SK-N-SH treated with all-trans-retinoic acid at 6 μM for 48 hours (cell line): ENCODE data around the gene HINT1.

Experiments used
- ARNTL ChIP-seq: fragments of 450-650 bp; formaldehyde crosslinking; IDR thresholded peaks from 2 replicates; pipeline ENCODE4 v1.5.0; 2020; ENCODE audit warnings: low read depth, mild to moderate bottlenecking, moderate library complexity, borderline replicate concordance
- CSDC2 ChIP-seq: fragments of 250-450 bp; sonication (Bioruptor Pico); IDR thresholded peaks from 2 replicates; pipeline ENCODE4 v1.5.0; 2020; ENCODE audit warnings: mild to moderate bottlenecking, moderate library complexity
- POU6F1 ChIP-seq: fragments of 250-450 bp; sonication (Bioruptor Pico); IDR thresholded peaks from 2 replicates; pipeline ENCODE4 v1.8.0; 2021; ENCODE audit warnings: low read depth, mild to moderate bottlenecking, moderate library complexity, borderline replicate concordance
- PPARA ChIP-seq: fragments of 250-450 bp; sonication (Bioruptor Pico); IDR thresholded peaks from 2 replicates; pipeline ENCODE4 v1.5.0; 2020; ENCODE audit warnings: mild to moderate bottlenecking, borderline replicate concordance
- TOX ChIP-seq: fragments of 250-450 bp; sonication (Bioruptor Pico); IDR thresholded peaks from 2 replicates; pipeline ENCODE4 v1.8.0; 2021; ENCODE audit warnings: mild to moderate bottlenecking, moderate library complexity, borderline replicate concordance
- TSHZ2 ChIP-seq: fragments of 250-450 bp; sonication (Bioruptor Pico); IDR thresholded peaks from 2 replicates; pipeline ENCODE4 v1.5.0; 2020; ENCODE audit warnings: mild to moderate bottlenecking, moderate library complexity
- ZC3H10 ChIP-seq: fragments of 250-450 bp; sonication (Bioruptor Pico); IDR thresholded peaks from 2 replicates; pipeline ENCODE4 v1.5.1; 2021; ENCODE audit warnings: mild to moderate bottlenecking, moderate library complexity
- ZFP3 ChIP-seq: fragments of 250-450 bp; sonication (Bioruptor Pico); IDR thresholded peaks from 2 replicates; pipeline ENCODE4 v1.5.0; 2020; ENCODE audit warnings: mild to moderate bottlenecking, moderate library complexity
- ZFP30 ChIP-seq: fragments of 450-650 bp; formaldehyde crosslinking; IDR thresholded peaks from 2 replicates; pipeline ENCODE4 v1.5.0; 2022; ENCODE audit warnings: mild to moderate bottlenecking, moderate library complexity
- ZNF8 ChIP-seq: fragments of 450-650 bp; formaldehyde crosslinking; IDR thresholded peaks from 2 replicates; pipeline ENCODE4 v1.5.0; 2020; ENCODE audit warnings: mild to moderate bottlenecking, moderate library complexity
- TF ChIP-seq, protein P1 (sequence below): fragments of 250-450 bp; sonication (Bioruptor Pico); IDR thresholded peaks from 2 replicates; pipeline ENCODE4 v1.5.1; 2020; ENCODE audit warnings: low read depth, mild to moderate bottlenecking, moderate library complexity
- TF ChIP-seq, protein P2 (sequence below): fragments of 250-450 bp; sonication (Bioruptor Pico); IDR thresholded peaks from 2 replicates; pipeline ENCODE4 v1.8.0; 2020; ENCODE audit warnings: mild to moderate bottlenecking, moderate library complexity, borderline replicate concordance
- TF ChIP-seq, protein P3 (sequence below): fragments of 250-450 bp; sonication (Bioruptor Pico); IDR thresholded peaks from 2 replicates; pipeline ENCODE4 v1.5.1; 2021; ENCODE audit warnings: mild to moderate bottlenecking, moderate library complexity

- TF ChIP-seq, protein P1, sequence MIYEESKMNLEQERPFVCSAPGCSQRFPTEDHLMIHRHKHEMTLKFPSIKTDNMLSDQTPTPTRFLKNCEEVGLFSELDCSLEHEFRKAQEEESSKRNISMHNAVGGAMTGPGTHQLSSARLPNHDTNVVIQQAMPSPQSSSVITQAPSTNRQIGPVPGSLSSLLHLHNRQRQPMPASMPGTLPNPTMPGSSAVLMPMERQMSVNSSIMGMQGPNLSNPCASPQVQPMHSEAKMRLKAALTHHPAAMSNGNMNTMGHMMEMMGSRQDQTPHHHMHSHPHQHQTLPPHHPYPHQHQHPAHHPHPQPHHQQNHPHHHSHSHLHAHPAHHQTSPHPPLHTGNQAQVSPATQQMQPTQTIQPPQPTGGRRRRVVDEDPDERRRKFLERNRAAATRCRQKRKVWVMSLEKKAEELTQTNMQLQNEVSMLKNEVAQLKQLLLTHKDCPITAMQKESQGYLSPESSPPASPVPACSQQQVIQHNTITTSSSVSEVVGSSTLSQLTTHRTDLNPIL (CRISPR knock-in tag): no peak
- no peak for TF ChIP-seq ZC3H10 (CRISPR knock-in tag)
- TF ChIP-seq ARNTL: no peak
- TF ChIP-seq PPARA (CRISPR knock-in tag): no peak
- TF ChIP-seq POU6F1 (CRISPR knock-in tag): no peak
- TF ChIP-seq, protein P2, sequence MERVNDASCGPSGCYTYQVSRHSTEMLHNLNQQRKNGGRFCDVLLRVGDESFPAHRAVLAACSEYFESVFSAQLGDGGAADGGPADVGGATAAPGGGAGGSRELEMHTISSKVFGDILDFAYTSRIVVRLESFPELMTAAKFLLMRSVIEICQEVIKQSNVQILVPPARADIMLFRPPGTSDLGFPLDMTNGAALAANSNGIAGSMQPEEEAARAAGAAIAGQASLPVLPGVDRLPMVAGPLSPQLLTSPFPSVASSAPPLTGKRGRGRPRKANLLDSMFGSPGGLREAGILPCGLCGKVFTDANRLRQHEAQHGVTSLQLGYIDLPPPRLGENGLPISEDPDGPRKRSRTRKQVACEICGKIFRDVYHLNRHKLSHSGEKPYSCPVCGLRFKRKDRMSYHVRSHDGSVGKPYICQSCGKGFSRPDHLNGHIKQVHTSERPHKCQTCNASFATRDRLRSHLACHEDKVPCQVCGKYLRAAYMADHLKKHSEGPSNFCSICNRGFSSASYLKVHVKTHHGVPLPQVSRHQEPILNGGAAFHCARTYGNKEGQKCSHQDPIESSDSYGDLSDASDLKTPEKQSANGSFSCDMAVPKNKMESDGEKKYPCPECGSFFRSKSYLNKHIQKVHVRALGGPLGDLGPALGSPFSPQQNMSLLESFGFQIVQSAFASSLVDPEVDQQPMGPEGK (CRISPR knock-in tag): no peak
- no peak for TF ChIP-seq TSHZ2 (CRISPR knock-in tag)
- TF ChIP-seq ZFP30 (CRISPR knock-in tag): no peak
- TF ChIP-seq ZFP3 (CRISPR knock-in tag): no peak
- TF ChIP-seq, protein P3, sequence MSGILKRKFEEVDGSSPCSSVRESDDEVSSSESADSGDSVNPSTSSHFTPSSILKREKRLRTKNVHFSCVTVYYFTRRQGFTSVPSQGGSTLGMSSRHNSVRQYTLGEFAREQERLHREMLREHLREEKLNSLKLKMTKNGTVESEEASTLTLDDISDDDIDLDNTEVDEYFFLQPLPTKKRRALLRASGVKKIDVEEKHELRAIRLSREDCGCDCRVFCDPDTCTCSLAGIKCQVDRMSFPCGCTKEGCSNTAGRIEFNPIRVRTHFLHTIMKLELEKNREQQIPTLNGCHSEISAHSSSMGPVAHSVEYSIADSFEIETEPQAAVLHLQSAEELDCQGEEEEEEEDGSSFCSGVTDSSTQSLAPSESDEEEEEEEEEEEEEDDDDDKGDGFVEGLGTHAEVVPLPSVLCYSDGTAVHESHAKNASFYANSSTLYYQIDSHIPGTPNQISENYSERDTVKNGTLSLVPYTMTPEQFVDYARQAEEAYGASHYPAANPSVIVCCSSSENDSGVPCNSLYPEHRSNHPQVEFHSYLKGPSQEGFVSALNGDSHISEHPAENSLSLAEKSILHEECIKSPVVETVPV (CRISPR knock-in tag): no peak
- no peak for TF ChIP-seq TOX (CRISPR knock-in tag)
- TF ChIP-seq CSDC2 (CRISPR knock-in tag): no peak
- TF ChIP-seq ZNF8 (CRISPR knock-in tag): no peak
Measured at GRCh38 chr5:131204964-131205363, 39.9 kb upstream of the HINT1 start.
